HG03432 (cell line): Measurements from ENCODE around the gene DDX49.
"Not testable (repeated sequence)": the region's sequence is repeated elsewhere in the genome, so short reads cannot be mapped to it uniquely, and the experiment has no call there.

Experiments used
- ATAC-seq: cut with Tn5 transposase; IDR thresholded peaks from one replicate; pipeline ENCODE4 v1.9.1; 2021; ENCODE audit warnings: mild to moderate bottlenecking, moderate library complexity; ENCODE audit not compliant: unreplicated experiment

Gene DDX49

GRCh38 chr19:18910010-18910409, 9.5 kb upstream of the DDX49 start:
- ATAC-seq: no peak

GRCh38 chr19:18910801-18911436, 8.6 kb upstream of the DDX49 start:
- ATAC-seq: no peak

- ATAC-seq: no peak
These were observed 6.6 kb upstream of the DDX49 start for GRCh38 chr19:18912933-18913332.

- no peak for ATAC-seq
These were observed 6.0 kb upstream of the DDX49 start for GRCh38 chr19:18913466-18913865.

GRCh38 chr19:18915639-18916038, 3.9 kb upstream of the DDX49 start:
- ATAC-seq: no peak

GRCh38 chr19:18917593-18917992, 1.9 kb upstream of the DDX49 start:
- not testable (repeated sequence) for ATAC-seq

GRCh38 chr19:18919900-18920214, 342 bp downstream of the DDX49 start:
- no peak for ATAC-seq

GRCh38 chr19:18920400-18920799, 885 bp downstream of the DDX49 start:
- ATAC-seq: no peak

GRCh38 chr19:18921593-18921992, 2.1 kb downstream of the DDX49 start:
- no peak for ATAC-seq

- no peak for ATAC-seq
These were observed 2.9 kb downstream of the DDX49 start for GRCh38 chr19:18922228-18922985.

- ATAC-seq: no peak
These were observed 5.2 kb downstream of the DDX49 start for GRCh38 chr19:18924684-18925213.

- ATAC-seq: no peak
These were observed 8.7 kb downstream of the DDX49 start for GRCh38 chr19:18928018-18928805.

- ATAC-seq: no peak
These were observed 9.8 kb downstream of the DDX49 start for GRCh38 chr19:18929311-18929710.

- ATAC-seq: no peak
These were observed 12.0 kb downstream of the DDX49 start for GRCh38 chr19:18931316-18932162.

- no peak for ATAC-seq
These were observed 12.8 kb downstream of the DDX49 start for GRCh38 chr19:18932216-18932841.

- no peak for ATAC-seq
These were observed 13.8 kb downstream of the DDX49 start for GRCh38 chr19:18933297-18933696.

GRCh38 chr19:18939163-18939562, 19.6 kb downstream of the DDX49 start:
- ATAC-seq: no peak

GRCh38 chr19:18939922-18940768, 20.6 kb downstream of the DDX49 start:
- ATAC-seq: no peak
